Activated CD4-positive, alpha-beta memory T cell treated with anti-CD3 and anti-CD28 coated beads, Interleukin-2, amount 10 ng/mL, durations not matched to agents 7 days and 5 days (primary cell): ENCODE results near the gene BRIP1. TPM values are rescaled to one million over a fixed set of nuclear protein-coding genes. Genes with fewer than 3 reads are reported as not detected.

Experiments
- total RNA-seq, 2 experiments: library from RNA; stranded (reverse); gene quantifications; one replicate each; pipeline ENCODE4 v1.2.3, GENCODE V29; 2021

BRIP1 gene
- total RNA-seq, 2 experiments from 2014 or later = 20.1 to 21.7 TPM

Other genes starting within 250 kb of the BRIP1 start
- 10 to 100 TPM; 24.3 to 25.0 TPM for gene INTS2, start 64.5 kb upstream of the BRIP1 start, total RNA-seq
- 10 to 100 TPM; 54.0 to 54.8 TPM for gene MED13, start 201.8 kb upstream of the BRIP1 start, total RNA-seq